HK-2 (cell line): ENCODE results near the gene POLL.

Source experiments
- DNase-seq: peaks from one replicate; pipeline ENCODE4 v3.0.0-alpha.2; 2018; ENCODE audit not compliant: unreplicated experiment

The POLL gene

DNA sequence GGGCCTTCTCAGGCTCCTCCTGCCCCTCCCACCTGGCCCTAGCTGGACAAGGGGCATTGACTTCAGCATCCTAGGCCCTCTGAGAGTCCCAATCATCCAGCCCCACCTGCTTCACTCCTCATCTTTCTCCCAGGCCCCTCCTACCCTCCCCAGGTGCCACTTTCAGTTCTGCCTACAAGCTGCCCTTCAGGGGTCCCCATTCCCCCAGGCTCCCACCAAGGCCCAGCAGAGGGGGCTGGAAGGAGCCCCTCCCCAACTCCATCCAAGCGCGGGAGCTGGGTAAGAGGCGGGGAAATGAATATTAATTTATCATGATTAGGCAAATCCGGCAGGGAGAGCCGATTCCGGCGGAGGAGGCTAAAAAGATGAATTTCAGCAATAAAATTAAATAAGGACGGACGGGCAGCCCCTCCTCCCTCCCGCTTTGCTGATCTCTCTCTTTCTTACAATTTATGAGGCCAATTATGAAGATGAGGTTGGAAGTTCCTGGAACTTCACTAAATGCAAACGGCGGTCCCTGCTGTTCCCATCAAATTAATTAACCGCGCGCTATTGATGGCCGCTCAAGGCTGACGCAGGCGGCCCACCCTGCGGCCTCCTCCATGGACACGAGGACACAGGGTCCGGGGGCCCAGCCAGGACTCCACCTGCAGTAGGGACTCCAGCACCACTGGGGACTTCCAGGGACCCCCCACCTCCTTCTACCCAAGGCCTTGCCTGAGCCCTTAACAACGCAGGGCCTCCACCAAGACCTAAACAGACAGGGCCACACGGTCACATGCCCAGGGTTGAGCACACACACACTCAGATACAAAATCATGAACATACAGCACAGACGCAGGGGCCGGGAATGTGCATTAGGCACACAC, 13.9 kb downstream of the POLL start:
- DNase-seq, result no peak

DNA sequence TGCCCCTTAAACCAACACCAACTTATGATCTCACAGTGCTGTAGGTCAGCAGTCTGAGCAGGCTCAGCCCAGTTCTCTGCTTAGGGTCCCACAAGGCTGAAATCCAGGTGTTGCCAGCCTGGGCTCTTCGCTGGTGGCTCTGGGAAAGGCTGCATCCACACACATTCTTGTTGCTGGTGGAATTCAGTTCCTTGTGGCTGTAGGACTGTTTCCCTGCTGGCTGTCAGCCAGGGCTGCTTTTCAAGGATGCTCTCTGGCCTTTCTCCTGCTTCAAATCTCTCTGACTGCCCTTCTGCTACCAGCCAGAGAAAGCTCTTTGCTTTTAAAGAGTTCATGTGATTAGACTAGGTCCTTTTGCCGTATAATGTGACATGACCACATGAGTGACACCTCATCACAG, 15.3 kb downstream of the POLL start:
- DNase-seq, result no peak

DNA sequence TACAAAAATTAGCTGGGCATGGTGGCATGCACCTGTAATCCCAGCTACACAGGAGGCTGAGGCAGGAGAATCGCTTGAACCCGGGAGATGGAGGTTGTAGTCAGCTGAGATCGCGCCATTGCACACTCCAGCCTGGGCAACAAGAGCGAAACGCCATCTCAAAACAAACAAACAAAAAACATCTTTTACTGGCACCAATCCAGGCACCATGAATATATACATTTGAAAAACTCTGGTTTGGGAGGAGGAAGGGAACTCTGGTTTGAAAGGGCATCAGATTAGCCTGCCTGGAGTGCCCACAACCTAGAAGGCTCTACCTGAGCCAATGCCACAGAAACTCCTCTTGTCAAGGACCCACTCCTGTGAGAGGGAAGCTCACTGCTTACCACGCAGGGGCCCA, 15.9 kb downstream of the POLL start:
- DNase-seq, result no peak

DNA sequence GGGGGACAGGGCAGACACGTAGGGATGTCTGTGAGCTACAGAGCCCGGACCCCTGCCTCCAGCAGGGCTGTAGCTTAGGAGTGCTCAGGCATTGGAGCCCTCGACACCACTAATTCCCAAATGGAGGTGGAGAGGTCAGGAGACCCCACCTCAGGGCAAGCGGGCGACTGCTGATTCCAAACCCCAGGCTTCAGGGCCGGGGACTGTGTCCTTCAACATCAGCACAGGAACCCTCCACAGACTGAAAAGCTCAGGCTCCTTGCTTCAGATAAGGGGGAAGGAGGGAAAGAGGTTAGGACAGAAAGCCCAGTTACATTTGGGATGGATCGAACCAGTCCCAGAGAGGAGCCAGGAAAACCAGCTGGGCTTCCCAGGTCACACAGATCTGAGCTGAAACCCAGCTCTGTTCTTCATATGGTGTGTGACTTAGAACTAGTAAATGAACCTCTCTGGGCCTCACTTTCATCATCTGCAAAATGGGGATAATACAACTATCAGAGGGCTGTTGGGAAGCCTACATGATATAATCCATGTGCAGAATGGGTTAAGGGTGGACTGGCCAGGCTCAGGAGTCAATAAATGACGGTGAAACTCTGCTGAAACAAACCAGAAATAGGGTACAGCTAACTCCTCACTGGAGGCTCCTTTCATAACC, 16.7 kb downstream of the POLL start:
- no peak for DNase-seq

DNA sequence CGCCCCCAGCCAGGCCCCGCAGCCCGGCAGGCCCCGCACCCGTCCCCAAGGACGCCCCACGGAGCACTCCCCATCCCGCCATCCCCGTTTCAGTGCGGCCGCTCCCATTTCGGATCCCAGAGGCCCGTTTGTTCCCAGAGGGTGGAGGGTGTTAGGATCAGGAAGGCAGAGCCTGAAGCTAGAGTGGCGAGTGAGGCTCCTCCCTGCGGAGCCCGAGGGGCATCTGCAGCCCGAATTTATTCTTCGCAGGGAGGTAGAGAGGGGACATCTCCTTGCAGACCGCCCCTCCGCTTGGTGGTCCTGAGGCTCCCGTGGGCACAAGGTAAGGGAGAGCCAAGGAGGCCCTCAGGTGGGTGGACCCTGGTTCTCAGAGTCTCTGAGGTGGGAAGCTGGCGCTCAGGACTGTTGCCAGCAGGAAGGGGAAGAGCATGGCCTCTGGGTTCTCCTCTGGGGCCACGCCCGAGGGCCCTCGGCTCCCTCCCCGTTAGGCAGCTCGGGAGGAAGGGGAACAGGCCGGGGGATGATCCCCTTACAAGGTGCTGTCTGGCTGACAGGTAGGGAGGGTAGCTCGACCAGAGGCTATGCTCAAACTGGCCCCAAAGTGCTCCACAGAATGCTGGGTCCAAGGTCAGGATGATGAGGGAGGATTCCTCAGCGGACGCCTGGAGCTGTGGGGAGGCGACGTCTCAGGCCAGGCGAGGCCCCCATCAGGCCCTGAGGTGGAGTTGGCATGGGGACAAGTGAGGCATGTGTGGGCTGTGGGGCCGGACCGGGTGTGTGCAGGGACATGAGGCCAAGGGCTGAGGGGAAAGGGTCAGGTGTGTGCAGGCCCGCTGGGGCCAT, 17.4 kb downstream of the POLL start:
- no peak for DNase-seq

DNA sequence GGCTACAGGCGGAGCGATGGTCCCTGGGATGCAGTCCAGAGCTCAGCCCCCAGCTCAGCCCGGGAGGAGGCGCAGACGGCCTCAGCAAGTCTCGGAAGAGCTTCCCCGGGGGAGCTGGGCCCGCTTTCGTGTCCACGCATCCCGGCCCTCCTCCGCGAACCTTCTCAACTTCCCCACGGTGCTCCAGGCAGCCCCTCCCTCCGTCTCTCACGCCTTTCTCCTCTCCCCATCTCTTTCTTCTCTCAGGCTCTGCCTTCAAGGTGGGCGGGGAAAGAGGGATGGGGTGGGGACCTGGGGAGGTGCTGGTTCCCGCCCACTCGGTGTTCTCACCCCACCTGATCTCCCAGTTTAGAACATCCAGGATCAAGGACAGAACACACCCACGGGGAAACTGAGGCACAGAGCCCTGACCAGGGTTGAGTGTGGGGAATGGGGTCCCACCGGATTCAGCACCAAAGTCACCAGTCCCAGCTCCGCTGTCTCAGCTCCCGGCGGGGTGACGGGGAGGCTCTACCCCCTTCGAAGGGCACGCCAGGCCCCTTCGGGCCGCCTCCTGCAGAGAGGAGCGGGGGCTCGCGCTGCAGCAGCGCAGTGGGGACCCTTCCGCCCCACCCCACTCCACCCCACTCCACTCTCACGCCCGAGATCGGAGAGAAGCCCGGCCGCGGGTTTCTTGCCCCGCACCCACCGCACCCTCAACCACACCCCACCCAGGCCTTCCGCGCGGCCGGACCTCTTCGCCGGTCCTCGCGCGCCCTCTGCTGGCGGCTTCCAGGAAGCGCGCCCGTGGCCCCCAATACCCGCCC, 18.2 kb downstream of the POLL start:
- peak; percentile 90 for DNase-seq

DNA sequence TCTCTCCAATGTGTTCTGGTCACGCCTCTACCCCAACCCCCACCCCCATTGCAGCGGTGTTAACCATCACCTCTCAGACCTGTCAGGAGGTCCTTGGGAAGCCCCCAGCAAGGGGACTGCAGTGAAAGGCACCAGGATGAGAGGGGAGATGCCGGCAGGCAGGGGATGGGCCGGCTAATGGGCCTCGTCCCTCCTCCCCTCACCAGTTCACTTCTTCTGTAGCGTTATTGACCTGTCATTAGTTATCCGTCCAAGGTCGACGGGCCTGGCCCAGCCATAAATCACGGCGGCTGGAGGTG, 18.8 kb downstream of the POLL start:
- no peak for DNase-seq

- DNase-seq, result no peak
Observed at GRCh38 chr10:101568054-101568745, 19.9 kb downstream of the POLL start.

- DNase-seq, result no peak
Observed at GRCh38 chr10:101567165-101568006, 20.7 kb downstream of the POLL start.

- no peak for DNase-seq
Observed at GRCh38 chr10:101566333-101567164, 21.5 kb downstream of the POLL start.

DNA sequence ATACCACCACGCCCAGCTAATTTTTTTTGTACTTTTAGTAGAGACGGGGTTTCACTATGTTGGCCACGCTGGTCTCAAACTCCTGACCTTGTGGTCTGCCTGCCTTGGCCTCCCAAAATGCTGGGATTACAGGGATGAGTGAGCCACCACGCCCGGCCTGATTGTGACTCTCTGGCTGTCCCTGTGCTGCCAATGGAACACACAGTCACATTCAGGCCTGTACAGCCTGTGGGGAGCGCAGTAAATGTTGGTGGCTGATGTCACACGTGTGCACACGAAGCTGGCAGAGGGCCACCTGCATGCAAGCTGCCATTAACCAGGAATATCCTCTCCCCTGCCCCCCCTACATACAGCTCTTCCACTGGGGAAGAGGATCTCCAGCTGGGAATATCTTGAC, 22.1 kb downstream of the POLL start:
- no peak for DNase-seq

DNA sequence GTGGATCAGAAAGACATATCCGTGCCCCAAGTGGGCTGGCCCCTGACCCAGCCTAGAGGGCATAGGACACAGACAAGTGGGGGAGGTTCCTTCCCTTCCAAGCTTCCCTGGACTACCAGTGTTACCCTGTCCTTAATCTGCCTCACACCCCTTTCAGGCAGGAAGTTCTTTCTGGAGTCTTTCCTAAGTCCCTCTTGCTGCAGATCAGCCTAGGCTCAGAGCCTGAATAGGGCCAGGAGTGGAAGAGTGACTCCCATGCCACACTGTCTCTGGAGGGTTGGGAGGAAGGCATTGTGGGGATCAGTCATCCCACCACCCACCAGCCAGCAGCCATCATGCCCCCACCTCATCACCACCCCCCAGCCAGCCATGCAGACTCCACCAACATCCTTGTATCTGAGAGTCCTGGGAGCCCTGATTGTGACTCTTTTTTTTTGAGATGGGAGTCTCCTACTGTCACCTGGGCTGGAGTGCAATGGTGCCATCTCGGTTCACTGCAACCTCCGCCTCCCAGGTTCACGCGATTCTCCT, 22.6 kb downstream of the POLL start:
- no peak for DNase-seq

GRCh38 chr10:101564490-101564991, 23.5 kb downstream of the POLL start:
- no peak for DNase-seq

- DNase-seq, result no peak
Observed at GRCh38 chr10:101563497-101564040, 24.5 kb downstream of the POLL start.

DNA sequence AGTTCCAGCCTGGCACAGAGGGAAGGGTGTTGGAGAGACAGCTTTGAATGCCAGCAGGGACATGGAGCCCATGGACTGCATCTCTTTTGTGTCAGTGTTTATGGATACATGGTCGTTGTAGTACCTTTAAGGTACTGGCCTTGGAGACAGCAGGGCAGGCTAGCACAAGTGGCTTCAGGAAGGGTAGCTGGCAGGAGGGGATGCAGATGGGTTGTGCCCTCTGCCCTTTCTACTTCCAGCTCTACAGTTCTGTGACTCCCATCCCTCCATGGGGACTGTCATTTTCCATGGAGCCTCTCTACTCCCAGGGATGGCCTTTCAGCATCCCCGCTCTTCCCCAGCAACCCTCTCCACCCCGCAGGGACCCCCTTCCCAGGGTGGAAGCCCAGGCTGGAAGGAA, 25.1 kb downstream of the POLL start:
- DNase-seq, result no peak

DNA sequence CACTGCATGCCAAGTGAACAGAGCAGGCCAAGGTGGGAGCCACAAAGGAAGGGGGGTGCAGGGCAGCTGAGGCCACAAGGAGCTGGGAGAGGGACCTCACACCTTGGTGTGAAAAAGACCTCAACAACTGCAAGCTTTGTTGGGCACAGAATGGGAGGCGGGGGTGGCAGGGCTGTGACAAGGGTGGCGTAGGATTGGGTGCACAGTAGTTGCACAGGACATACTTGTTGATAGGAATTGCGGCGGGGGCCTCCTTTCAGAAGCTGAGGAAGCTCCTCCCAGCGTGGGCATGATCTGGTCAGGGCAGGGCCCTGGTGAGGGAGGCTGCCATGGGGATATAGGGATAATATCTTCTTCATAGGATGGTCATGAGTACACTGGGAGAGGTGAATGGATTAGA, 25.8 kb downstream of the POLL start:
- DNase-seq, result no peak

GRCh38 chr10:101561068-101561915, 26.8 kb downstream of the POLL start:
- no peak for DNase-seq
